Left lobe of liver (tissue), 2 donors: ENCODE results near the gene HSFX3. TPM values are rescaled to one million over a fixed set of nuclear protein-coding genes. Genes with fewer than 3 reads are reported as not detected.
"Not testable (repeated sequence)": the region's sequence is repeated elsewhere in the genome, so short reads cannot be mapped to it uniquely, and the experiment has no call there.

Experiments used
- ATAC-seq: fragments of 200-7000 bp; cut with Tn5 transposase; one replicate; pipeline ENCODE4 v1.9.1; 2020; ENCODE audit warnings: mild to moderate bottlenecking, moderate library complexity
- DNase-seq: peaks from one replicate; pipeline ENCODE4 v3.0.0-alpha.2; 2020; ENCODE audit warnings: low spot score
- total RNA-seq: library from RNA; stranded (reverse); gene quantifications from one replicate; pipeline ENCODE4 v1.2.1, GENCODE V29; 2021
- donor health status: DM: no; HTN: no; CAD: no; lungs with moderate emphysema.
- donor health status: DM: no; HTN: yes; CAD: no.

The HSFX3 gene
- total RNA-seq, 1 donor from 2014 or later, result not detected

- ATAC-seq, DNase-seq: not testable (repeated sequence)
Observed at GRCh38 chrX:149546962-149547361, 2.8 kb downstream of the HSFX3 start.

DNA sequence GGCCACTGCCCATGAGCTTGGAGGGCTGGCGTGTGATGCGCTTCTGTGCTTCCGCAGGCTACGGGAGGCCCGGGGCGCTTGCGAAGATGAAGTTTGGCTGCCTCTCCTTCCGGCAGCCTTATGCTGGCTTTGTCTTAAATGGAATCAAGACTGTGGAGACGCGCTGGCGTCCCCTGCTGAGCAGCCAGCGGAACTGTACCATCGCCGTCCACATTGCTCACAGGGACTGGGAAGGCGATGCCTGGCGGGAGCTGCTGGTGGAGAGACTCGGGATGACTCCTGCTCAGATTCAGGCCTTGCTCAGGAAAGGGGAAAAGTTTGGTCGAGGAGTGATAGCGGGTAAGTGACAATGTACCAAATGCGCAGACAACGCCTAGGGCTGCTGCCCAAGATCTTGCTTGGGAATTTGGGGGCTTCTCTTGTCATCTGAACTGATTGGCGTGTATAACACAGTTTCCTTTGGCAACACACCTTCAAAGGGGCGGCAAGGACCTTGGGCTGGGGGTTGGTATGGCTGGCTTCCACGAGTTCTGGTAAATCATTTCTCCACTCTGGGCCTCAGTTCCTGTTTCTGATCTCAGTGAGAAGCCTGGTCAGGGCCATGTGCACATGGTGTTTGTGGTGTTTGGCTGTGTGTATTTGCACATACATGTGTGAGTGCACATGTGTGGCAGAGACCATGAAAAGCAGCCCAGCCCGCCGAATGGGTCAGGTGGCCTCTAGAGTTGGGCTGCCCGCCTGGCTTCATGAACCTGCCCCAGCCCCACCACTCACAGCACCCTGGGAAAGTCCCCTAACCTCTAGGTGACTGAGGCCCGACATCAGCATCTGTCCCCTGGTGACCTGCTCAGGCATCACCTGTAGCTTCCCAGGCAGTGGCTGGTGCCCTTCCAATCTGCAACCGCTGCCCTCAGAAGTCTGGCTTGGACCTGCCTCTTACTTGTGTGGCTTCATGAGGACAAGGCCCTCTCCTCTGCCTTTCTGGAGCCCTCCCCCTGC, 3.9 kb downstream of the HSFX3 start:
- DNase-seq, ATAC-seq: not testable (repeated sequence)

DNA sequence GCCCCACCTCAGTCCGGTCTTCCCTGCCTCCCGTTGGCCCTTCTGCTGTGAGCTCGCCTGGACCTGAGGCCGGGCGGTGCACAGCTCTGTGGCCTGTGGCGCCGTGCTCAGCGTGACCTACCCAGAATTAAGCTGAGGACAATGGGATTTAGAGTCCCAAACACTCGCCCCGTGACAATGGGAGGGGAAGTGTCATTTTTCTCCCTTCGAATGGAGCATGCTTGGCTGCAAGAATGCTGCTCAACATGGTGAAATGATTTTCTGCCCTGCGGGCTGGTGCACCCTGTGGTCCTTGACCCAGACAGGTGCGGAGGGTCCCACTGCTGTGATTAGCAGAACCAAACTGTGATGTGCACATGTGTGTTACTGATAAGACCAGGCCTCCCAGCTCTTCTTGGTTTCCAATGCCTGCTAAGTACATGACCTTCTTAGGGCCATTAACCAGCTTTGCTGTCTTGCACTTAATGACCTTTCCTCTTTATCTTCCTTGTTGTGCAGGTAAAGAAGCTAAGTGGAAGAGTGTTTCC, 8.1 kb downstream of the HSFX3 start:
- ATAC-seq, result no peak
- DNase-seq, result no peak

GRCh38 chrX:149540621-149541520, 8.9 kb downstream of the HSFX3 start, which contains the start of gene EOLA1:
Gene EOLA1, plus strand, starts transcription at chrX:149541012. Its CDS starts 4,619 bp downstream, at chrX:149545631.
- ATAC-seq (peak; percentile 56), DNase-seq (peak; percentile 87)

GRCh38 chrX:149540131-149540620, 9.5 kb downstream of the HSFX3 start:
- peak; percentile 86 for DNase-seq
- peak; percentile 77 for ATAC-seq

DNA sequence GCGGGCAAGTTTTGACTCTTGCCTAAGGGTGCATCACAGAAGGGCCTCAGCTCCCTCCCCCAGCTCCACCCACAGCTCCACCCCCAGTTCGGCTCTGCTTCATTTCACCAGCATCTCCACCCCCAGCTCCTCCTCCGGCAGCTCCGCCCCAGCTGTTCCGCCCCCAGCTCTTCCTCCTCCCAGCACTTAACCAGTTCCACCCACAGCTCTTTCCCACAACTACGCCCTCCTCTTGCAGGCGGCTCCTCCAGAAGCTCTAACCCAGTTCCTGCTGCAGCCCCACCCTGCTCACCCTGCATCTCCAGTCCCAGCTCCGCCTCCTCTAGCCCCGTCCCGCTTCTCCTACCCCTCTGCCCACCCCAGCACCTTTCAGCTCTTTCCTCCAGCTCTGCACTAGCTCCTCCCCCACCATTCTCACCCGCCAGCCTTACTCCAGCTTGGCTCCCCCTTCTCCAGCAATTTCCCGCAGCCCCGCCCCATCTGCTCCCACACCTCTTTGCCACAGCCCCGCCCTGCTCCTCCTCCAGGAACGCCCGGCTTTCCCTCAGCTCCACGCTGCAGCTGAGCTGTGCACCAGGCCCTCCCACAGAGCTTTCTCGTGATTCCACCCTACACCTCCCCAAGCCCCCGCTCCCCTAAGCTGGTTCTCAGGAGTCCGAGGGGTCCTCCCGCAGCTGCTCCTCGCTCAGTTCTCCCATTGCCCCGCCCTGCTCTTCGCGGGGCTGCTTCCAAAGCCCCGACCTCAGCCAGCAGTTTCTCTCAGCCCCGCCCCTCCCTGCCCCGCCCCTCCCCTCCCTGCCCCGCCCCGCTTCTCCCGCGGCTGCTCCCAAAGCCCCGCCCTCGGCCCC, 10.2 kb downstream of the HSFX3 start:
- DNase-seq (peak; percentile 82), ATAC-seq (peak; percentile 66)

- not testable (repeated sequence) for ATAC-seq, DNase-seq
Observed at GRCh38 chrX:149537474-149537873, 12.2 kb downstream of the HSFX3 start.

- DNase-seq, ATAC-seq: not testable (repeated sequence)
Observed at GRCh38 chrX:149534926-149535602, 14.7 kb downstream of the HSFX3 start.

DNA sequence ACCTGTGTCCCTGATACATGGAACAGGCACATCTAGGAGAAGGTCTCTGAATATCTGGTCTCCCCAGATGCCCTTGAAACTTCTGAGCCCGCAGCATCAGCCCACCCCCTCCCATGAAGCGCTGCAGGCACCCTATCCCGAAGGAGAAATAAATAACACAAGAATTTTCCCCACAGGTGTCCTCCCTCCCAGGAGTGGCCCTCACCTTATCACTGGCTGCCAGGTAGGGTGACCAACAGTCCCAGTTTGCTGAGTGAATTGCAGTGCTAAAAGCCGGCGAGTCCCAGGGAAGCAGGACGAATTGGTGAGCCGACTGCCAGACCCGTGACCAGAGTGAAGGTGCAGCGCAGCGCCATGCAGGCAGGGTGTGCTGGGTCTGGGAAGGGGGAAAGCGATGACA, 15.7 kb downstream of the HSFX3 start:
- not testable (repeated sequence) for DNase-seq, ATAC-seq

GRCh38 chrX:149532868-149533267, 16.9 kb downstream of the HSFX3 start:
- DNase-seq, ATAC-seq: not testable (repeated sequence)

DNA sequence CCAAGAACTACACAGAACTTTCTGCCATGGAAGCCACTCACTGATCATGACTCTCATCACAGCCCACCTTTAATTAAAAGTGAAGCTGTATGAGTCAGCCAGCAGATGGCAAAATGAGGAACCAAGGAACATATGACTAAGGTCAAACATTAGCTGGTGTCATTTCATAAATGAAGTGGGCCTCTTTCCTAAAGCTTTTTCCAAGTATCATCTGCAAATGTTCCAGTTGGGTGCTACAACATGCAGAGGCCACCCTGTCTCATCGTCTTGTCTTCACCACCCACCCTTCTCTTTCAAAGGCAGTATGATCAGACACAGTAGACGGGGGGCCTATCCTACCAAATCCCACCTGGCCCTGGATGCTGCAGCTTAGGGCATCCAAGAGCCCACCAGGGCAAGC, 18.1 kb downstream of the HSFX3 start:
- DNase-seq, result no peak
- ATAC-seq, result no peak

DNA sequence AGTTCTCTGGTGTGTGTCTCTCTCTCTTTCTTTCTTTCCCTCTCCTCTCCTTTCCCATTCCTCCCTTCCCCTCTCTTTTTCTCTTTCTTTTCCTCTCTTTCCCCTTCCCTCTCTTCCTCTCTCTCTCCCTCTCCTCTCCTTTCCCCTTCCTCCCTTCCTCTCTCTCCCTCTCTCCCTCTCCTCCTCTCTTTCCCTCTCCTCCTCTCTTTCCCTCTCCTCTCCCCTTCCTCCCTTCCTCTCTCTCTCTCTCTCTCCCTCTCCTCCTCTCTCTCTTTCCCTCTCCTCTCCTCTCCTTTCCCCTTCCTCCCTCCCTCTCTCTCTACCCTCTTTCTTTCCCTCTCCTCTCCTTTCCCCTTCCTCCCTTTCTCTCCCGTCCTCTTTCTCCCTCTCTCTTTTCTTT, 21.3 kb downstream of the HSFX3 start:
- ATAC-seq (no peak), DNase-seq (no peak)

GRCh38 chrX:149527705-149528104, 22.0 kb downstream of the HSFX3 start:
- DNase-seq (no peak), ATAC-seq (peak; percentile 70)

- not testable (repeated sequence) for ATAC-seq, DNase-seq
Observed at GRCh38 chrX:149526318-149527033, 23.2 kb downstream of the HSFX3 start.

DNA sequence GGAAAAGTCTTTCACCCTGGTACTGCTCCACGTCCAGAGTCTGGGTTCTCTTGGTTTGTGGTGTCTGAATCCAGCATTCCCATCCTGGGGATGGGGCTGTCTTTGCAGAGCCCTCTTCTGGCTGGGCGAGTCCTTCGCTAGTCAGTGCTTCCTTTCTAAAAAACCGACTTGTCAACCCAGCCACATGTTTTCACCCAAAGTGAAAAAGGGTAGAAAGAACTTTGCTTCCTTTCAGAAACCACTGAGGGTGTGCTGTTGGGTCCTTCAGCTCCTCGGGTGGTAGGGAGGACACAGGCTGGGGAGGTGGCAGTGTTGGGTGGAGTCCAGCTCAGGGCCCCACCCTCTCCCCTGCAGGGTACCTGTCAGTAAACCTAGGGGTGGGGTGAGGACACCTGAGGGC, 23.8 kb downstream of the HSFX3 start:
- ATAC-seq, DNase-seq: not testable (repeated sequence)

- ATAC-seq, result peak; percentile 49
- DNase-seq, result not testable (repeated sequence)
Observed at GRCh38 chrX:149525389-149525788, 24.3 kb downstream of the HSFX3 start.

GRCh38 chrX:149522916-149523315, 26.8 kb downstream of the HSFX3 start:
- DNase-seq, result no peak
- ATAC-seq, result peak; percentile 78

- ATAC-seq (no peak), DNase-seq (no peak)
Observed at GRCh38 chrX:149521438-149521837, 28.3 kb downstream of the HSFX3 start.
